Measurements from ENCODE around the gene EIPR1. TPM values are rescaled to one million over a fixed set of nuclear protein-coding genes. Genes with fewer than 3 reads are reported as not detected.

Gene EIPR1
- total and polyA plus RNA-seq, 2 of the 13 experiments (the other 11 are each of a cell fraction or from before 2014, with no cell fraction given) = 70.0 to 96.3 TPM

DNA sequence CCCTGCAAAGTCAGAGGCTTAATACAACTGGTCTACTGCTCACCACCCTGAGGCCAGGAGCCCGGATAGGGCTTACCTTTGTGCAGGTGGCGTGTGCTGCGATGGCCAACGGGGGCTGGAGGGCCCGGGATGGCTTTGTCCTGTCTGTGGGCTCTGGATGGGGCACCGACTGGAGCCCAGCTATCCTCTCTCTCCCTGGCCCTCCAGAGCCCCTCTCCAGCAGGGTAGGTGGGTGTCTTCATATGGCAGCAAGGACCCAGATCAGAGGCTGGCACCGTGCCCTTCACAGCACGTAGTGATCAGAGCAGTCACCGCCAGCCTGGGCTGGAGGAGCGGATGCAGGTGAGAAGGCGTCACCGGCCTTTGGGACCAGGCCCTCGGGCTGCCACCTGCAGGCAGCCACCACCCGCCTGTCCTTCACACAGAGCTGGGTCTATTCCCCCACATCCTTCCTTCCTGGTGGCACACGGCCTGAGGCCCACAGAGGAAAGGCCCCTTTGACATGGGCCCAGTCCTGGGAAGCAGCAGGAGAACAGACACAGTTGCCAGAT is 232.1 kb downstream of the EIPR1 start:
- TF ChIP-seq AGO2 (optimal IDR thresholded peaks at IDR 0.05; ENCODE audit: low read depth, low read length) = peak; percentile 4
- TF ChIP-seq ZNF777 (CRISPR knock-in tag; IDR thresholded peaks at IDR 0.05) = no peak
- no peak for TF ChIP-seq MXD3 (CRISPR knock-in tag; IDR thresholded peaks at IDR 0.05)
- Histone ChIP-seq H4K20me1 (ENCODE audit: insufficient read depth, low read length) (no peaks in the 10 kb centered on the region), H3K27ac (ENCODE audit: extremely low read length, insufficient read depth, low read length) (no peak overlapping the region), H3K4me3 (replicated peaks in 1 of 3; ENCODE audit: insufficient read depth in 1 of 3, low read depth in 2 of 3, low read length in 3 of 3) (no peak overlapping the region), H3K27me3 (ENCODE audit: control insufficient read depth in 1 of 2, insufficient read depth in 2 of 2, low read length in 2 of 2) (no peaks in the 10 kb centered on the region), H3K79me2 (ENCODE audit: insufficient read depth, low read length) (no peaks in the 10 kb centered on the region), H3K4me1 (ENCODE audit: insufficient read depth, low read length) (no peaks in the 10 kb centered on the region), H3K9ac (ENCODE audit: insufficient read depth, low read depth, low read length) (no peak overlapping the region), H3K4me2 (ENCODE audit: low read depth, low read length) (no peak overlapping the region), H3K9me3 (ENCODE audit: low read length) (no peaks in the 10 kb centered on the region), H3K36me3 (replicated peaks in 1 of 2; ENCODE audit: control insufficient read depth in 1 of 2, insufficient read depth in 2 of 2, low read length in 2 of 2) (no peaks in the 10 kb centered on the region), H2AFZ (ENCODE audit: low read length) (no peak overlapping the region)
- ChIA-PET POLR2A (no interaction called here), CTCF (ENCODE audit: low intra/inter-chr PET ratio, low total read pairs) (no interaction called here)
- ATAC-seq (peak; percentile 18), DNase-seq (ENCODE audit: low spot score) (no peak), FAIRE-seq (no peak)
- intact Hi-C loops (cut with micrococcal nuclease; ENCODE audit: unreplicated experiment) = no loop called here
- in situ Hi-C loops (cut with HindIII; ENCODE audit: extremely low pct_ligation_motif_present, low pct_unique_long_range_greater_than_20kb) = no loop called here
- BruUV-seq (replicated peaks) = no TSS peak
- WGBS (ENCODE audit: low lambda C conversion rate) = 68% methylated on average over 12 of the region's 15 CpGs

DNA sequence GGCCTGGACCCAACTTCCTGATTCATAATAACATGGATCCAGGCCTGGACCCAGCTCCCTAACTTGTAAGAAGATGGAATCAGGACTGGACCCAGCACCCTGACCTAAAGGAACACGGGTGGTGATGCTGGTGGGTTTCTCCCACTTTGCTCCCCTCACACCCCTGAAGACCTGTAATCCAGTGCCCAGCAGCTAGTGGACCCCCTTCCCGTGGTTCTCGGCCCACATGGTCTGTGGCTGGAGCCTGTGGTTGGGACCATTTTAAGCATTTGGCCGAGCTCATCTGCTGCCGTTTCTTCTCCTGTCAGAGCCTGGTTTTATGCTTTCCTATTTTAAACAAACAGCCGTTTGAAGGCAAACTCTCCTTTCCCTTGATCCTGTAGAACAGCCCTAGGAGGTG is 232.8 kb downstream of the EIPR1 start:
- ATAC-seq = no peak
- 47% methylated on average over 6 of the region's 6 CpGs for WGBS (ENCODE audit: low lambda C conversion rate)
- CTCF ChIA-PET (ENCODE audit: low intra/inter-chr PET ratio, low total read pairs) = no interaction called here

More for the DNA sequence above, 232.8 kb downstream of the EIPR1 start:
- Histone ChIP-seq H3K27ac (ENCODE audit: extremely low read length, insufficient read depth, low read length) (no peak overlapping the region), H4K20me1 (ENCODE audit: insufficient read depth, low read length) (no peaks in the 10 kb centered on the region), H3K4me3 (replicated peaks in 1 of 3; ENCODE audit: insufficient read depth in 1 of 3, low read depth in 2 of 3, low read length in 3 of 3) (no peak overlapping the region), H3K4me1 (ENCODE audit: insufficient read depth, low read length) (no peaks in the 10 kb centered on the region), H3K9me3 (ENCODE audit: low read length) (no peaks in the 10 kb centered on the region), H3K36me3 (replicated peaks in 1 of 2; ENCODE audit: control insufficient read depth in 1 of 2, insufficient read depth in 2 of 2, low read length in 2 of 2) (no peaks in the 10 kb centered on the region), H3K79me2 (ENCODE audit: insufficient read depth, low read length) (no peaks in the 10 kb centered on the region), H3K27me3 (ENCODE audit: control insufficient read depth in 1 of 2, insufficient read depth in 2 of 2, low read length in 2 of 2) (no peaks in the 10 kb centered on the region), H3K4me2 (ENCODE audit: low read depth, low read length) (no peak overlapping the region), H3K9ac (ENCODE audit: insufficient read depth, low read depth, low read length) (no peak overlapping the region), H2AFZ (ENCODE audit: low read length) (no peak overlapping the region)
- no TSS peak for BruUV-seq (replicated peaks)
- no peak for FAIRE-seq
- in situ Hi-C loops (cut with HindIII; ENCODE audit: extremely low pct_ligation_motif_present, low pct_unique_long_range_greater_than_20kb) = no loop called here
- no peak for DNase-seq (ENCODE audit: low spot score)
- TF ChIP-seq ZNF569 (CRISPR knock-in tag; IDR thresholded peaks at IDR 0.05; ENCODE audit: borderline replicate concordance) (no peak), FOXA3 (CRISPR knock-in tag; IDR thresholded peaks at IDR 0.05) (no peak), ZNF577 (CRISPR knock-in tag; IDR thresholded peaks at IDR 0.05; ENCODE audit: borderline replicate concordance, low read depth) (no peak), KDM3A (CRISPR knock-in tag; IDR thresholded peaks at IDR 0.05; ENCODE audit: low read depth) (no peak), FOXA1 (IDR thresholded peaks at IDR 0.05) (no peak), FOXA1 (CRISPR knock-in tag; IDR thresholded peaks at IDR 0.05) (no peak), SOX5 (CRISPR knock-in tag; IDR thresholded peaks at IDR 0.05; ENCODE audit: borderline replicate concordance) (no peak)
- POLR2A ChIA-PET = no interaction called here
- intact Hi-C loops (cut with micrococcal nuclease; ENCODE audit: unreplicated experiment) = no loop called here

Measured in HepG2 (cell line).